Vagina (tissue), 2 donors: ENCODE measurements around the gene CACNA1C. TPM values are rescaled to one million over a fixed set of nuclear protein-coding genes. Genes with fewer than 3 reads are reported as not detected.

Experiments used
- DNase-seq, 2 donors: peaks; one replicate each; pipeline ENCODE4 v3.0.0-alpha.2; 2017; ENCODE audit errors: extremely low spot score in 2 of 2
- H3K27ac ChIP-seq: fragments of 200-600 bp; sonication (generic); one replicate; pipeline ENCODE4 v1.5.1; 2019
- H3K27me3 ChIP-seq: fragments of 200-600 bp; sonication (generic); one replicate; pipeline ENCODE4 v1.5.1; 2019
- H3K36me3 ChIP-seq, 2 donors: fragments of 200-600 bp; sonication (generic); one replicate each; pipeline ENCODE4 v1.5.1; 2017 to 2019
- H3K4me1 ChIP-seq: fragments of 200-600 bp; sonication (generic); one replicate; pipeline ENCODE4 v1.5.1; 2019
- H3K4me3 ChIP-seq, 2 donors: fragments of 200-600 bp; sonication (generic); 1 replicate in 1 of 2; 2 replicates in 1 of 2; pipeline ENCODE4 v1.5.1; 2016 to 2019
- H3K9me3 ChIP-seq: fragments of 200-600 bp; sonication (generic); one replicate; pipeline ENCODE4 v1.5.1; 2019
- POLR2A ChIP-seq, 2 donors: fragments of 450-650 bp; IDR thresholded peaks; one replicate each; pipeline ENCODE4 v1.6.1; 2017; ENCODE audit warnings: antibody characterized with exemption in 2 of 2, mild to moderate bottlenecking in 2 of 2, moderate library complexity in 2 of 2
- POLR2AphosphoS5 ChIP-seq, 2 donors: sonication (generic); formaldehyde crosslinking; IDR thresholded peaks; one replicate each; pipeline ENCODE4 v1.9.0; 2017; ENCODE audit warnings: antibody characterized with exemption in 2 of 2, mild to moderate bottlenecking in 2 of 2, low read depth in 1 of 2; ENCODE audit not compliant: insufficient read depth in 1 of 2
- intact Hi-C: fragments of 100-400 bp; cut with DNase I; formaldehyde crosslinking; loops from one replicate; pipeline ENCODE4 v1.15.1; 2023
- total RNA-seq: library from RNA; depleted of rRNA; stranded (reverse); fragments of >200 nt; gene quantifications from one replicate; pipeline ENCODE4 v1.2.3, GENCODE V29; 2016
- TF ChIP-seq, protein P1 (sequence below), 3 experiments: fragments of 450-650 bp in 2 of 3; fragments of 200-600 bp in 1 of 3; sonication (generic) in 1 of 3; IDR thresholded peaks; one replicate each; pipeline ENCODE4 v1.5.1; 2017 to 2019; ENCODE audit warnings: antibody characterized with exemption in 3 of 3, mild to moderate bottlenecking in 2 of 3, moderate library complexity in 2 of 3

CACNA1C gene
- total RNA-seq, 1 donor from 2014 or later: 9.8 TPM

DNA sequence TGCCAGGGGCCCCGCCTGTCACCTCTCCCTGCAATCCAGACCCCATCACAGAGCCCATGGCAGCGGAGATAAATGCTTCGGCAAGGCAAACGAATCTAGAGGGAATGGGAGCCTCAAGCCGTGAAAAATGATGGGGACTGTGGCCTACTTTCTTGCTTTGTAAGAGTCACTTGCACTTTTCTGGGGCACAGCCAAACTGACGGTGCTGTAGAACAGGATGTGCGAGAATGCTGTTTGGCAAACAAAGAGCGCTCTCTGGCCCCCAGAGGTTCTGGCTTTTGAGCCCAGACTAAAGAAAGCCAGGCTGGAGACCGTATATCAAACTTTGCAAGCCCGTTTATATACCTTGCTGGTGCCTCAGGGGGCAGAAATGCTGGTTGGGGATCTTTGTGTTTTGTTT lies 108.7 kb downstream of the CACNA1C start:
- Histone ChIP-seq H3K4me1 (peaks cover 29% of the 10 kb centered on the region), H3K4me3 (no peak overlapping the region), H3K36me3 (no peaks in the 10 kb centered on the region), H3K27ac (peak overlapping the region; percentile 51), H3K27me3 (no peaks in the 10 kb centered on the region), H3K9me3 (no peaks in the 10 kb centered on the region)
- intact Hi-C loops: loop anchor here (10.0 kb wide), 2 partner anchors 103 to 107 kb away; partner anchors contain the start of gene CACNA1C
- DNase-seq: no peak
- TF ChIP-seq POLR2AphosphoS5 (IDR thresholded peaks at IDR 0.05; ENCODE audit: insufficient read depth in 1 of 2, low read depth in 1 of 2) (no peak), POLR2A (IDR thresholded peaks at IDR 0.05) (no peak)
- TF ChIP-seq, protein P1, sequence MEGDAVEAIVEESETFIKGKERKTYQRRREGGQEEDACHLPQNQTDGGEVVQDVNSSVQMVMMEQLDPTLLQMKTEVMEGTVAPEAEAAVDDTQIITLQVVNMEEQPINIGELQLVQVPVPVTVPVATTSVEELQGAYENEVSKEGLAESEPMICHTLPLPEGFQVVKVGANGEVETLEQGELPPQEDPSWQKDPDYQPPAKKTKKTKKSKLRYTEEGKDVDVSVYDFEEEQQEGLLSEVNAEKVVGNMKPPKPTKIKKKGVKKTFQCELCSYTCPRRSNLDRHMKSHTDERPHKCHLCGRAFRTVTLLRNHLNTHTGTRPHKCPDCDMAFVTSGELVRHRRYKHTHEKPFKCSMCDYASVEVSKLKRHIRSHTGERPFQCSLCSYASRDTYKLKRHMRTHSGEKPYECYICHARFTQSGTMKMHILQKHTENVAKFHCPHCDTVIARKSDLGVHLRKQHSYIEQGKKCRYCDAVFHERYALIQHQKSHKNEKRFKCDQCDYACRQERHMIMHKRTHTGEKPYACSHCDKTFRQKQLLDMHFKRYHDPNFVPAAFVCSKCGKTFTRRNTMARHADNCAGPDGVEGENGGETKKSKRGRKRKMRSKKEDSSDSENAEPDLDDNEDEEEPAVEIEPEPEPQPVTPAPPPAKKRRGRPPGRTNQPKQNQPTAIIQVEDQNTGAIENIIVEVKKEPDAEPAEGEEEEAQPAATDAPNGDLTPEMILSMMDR (IDR thresholded peaks at IDR 0.05): no peak

DNA sequence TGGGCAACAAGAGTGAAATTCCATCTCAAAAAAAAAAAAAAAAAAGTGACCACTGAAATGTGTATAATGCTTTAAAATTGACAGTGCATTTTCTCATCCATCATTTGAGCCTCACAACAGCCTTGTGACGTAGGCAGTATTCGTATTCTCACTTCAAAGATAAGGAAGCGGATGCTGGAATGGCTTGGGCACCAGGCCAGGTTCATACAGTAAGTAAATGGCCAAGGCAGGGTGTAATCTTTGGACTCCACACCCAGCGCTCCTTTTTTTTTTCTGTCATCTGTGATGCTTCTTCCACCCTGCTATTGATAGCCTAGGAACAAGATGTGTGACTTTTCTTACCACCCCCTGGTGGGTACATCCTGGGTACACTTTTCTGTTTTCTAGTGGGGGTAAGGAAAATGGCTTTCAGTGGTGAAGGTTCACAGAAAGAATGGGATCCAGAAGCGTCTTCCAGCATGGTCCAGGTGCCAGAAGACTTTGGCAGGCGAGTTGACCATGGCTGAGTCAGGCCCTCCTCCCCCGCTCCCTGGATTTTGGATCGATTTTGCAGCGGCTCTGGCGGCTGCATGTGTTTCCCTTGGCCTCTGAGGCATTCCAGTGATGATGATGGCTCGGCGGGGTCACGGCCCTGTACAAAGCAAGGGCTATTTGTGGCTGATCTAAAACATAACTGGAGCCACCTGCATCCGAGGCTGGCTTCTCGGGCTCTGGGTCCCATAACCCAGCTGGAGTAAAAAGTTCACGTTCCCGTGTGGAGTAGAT lies 110.6 kb downstream of the CACNA1C start:
- peaks cover 29% of the 10 kb centered on the region for H3K4me1 ChIP-seq
- H3K4me3 ChIP-seq: no peak overlapping the region
- H3K27me3 ChIP-seq: no peaks in the 10 kb centered on the region
- peak overlapping the region; percentile 60 for H3K27ac ChIP-seq
- intact Hi-C loops: loop anchor here (10.0 kb wide), 2 partner anchors 101 to 109 kb away; partner anchors contain the start of gene CACNA1C
- peak in 1 of 2 donors; percentile 93 for DNase-seq
- TF ChIP-seq, protein P1 (IDR thresholded peaks at IDR 0.05): no peak
- peak; percentile 36 to 80 for TF ChIP-seq POLR2AphosphoS5 (IDR thresholded peaks at IDR 0.05; ENCODE audit: insufficient read depth in 1 of 2, low read depth in 1 of 2)
- TF ChIP-seq POLR2A (IDR thresholded peaks at IDR 0.05): no peak
- no peaks in the 10 kb centered on the region for H3K9me3 ChIP-seq
- H3K36me3 ChIP-seq: no peaks in the 10 kb centered on the region

DNA sequence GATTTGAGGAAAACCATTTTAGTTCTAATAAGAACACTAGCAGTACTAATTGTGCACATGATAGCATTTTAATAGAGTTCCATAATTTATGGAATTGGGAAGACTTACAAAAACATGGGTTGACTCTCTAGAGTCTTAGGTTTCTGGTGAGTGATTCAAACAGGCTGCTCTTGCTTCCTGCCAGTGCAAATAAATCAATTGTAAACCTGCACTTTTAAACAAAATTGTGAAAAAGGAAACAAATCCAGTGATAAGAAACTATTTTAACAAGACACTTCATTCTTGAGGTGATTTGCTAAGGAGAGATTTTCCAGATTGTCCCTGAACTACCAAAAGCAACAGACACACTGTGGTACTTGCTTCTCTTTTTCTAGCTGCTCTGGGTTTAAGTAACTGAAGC lies 112.2 kb downstream of the CACNA1C start:
- no peaks in the 10 kb centered on the region for H3K36me3 ChIP-seq
- DNase-seq: no peak
- TF ChIP-seq POLR2A (IDR thresholded peaks at IDR 0.05): no peak
- TF ChIP-seq, protein P1 (IDR thresholded peaks at IDR 0.05): no peak
- peak; percentile 23 to 57 for TF ChIP-seq POLR2AphosphoS5 (IDR thresholded peaks at IDR 0.05; ENCODE audit: insufficient read depth in 1 of 2, low read depth in 1 of 2)
- H3K9me3 ChIP-seq: no peaks in the 10 kb centered on the region
- peak overlapping the region; percentile 60 for H3K27ac ChIP-seq
- intact Hi-C loops: loop anchor here (10.0 kb wide), 2 partner anchors 100 to 110 kb away; partner anchors contain the start of gene CACNA1C
- peaks cover 36% of the 10 kb centered on the region for H3K4me1 ChIP-seq
- H3K4me3 ChIP-seq: no peak overlapping the region
- H3K27me3 ChIP-seq: no peaks in the 10 kb centered on the region

DNA sequence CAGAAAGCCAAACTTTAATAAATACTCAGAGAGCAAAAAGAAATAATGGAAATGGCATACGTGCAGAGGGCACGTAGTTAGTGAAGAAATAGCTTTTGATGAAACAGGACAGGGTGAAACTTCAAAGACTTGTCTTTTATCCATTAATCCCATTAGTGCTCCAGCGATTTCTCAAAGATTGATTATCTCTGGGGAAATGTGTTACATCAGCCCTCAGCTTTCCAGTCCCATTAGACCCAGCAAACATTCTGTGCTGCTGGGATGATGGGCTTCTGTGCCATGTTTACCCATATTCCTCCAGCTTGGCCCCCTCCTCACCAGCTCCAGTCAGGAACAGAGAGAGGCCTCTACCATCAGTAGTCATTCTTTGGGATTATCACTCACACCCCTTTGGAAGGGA lies 113.1 kb downstream of the CACNA1C start:
- TF ChIP-seq, protein P1 (IDR thresholded peaks at IDR 0.05): no peak
- no peak for TF ChIP-seq POLR2A (IDR thresholded peaks at IDR 0.05)
- no peak for TF ChIP-seq POLR2AphosphoS5 (IDR thresholded peaks at IDR 0.05; ENCODE audit: insufficient read depth in 1 of 2, low read depth in 1 of 2)
- H3K27ac ChIP-seq: no peak overlapping the region
- H3K4me1 ChIP-seq: peaks cover 45% of the 10 kb centered on the region
- no peak for DNase-seq
- intact Hi-C loops: loop anchor here (10.0 kb wide), 2 partner anchors 99 to 111 kb away; partner anchors contain the start of gene CACNA1C
- H3K27me3 ChIP-seq: no peaks in the 10 kb centered on the region
- no peaks in the 10 kb centered on the region for H3K9me3 ChIP-seq
- no peak overlapping the region for H3K4me3 ChIP-seq
- H3K36me3 ChIP-seq: no peaks in the 10 kb centered on the region

DNA sequence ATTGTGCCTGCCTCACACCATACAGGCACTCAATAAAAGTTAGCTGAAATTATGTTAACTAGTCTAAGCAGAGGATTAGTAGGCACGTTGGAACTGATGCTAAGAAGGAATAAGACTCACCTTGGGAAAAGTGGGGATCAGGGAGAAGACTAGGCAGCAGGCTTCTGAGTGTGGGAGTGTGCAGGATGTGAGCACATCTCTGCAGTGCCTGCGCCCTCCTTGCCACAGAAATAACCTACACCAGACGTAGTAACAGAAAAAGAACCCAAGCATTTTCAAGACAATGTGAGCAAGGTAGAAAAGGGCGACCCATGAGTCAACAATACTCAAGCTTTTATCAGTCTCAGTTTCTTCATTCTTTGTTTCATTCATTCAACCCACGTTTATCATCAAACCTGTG lies 113.9 kb downstream of the CACNA1C start:
- Histone ChIP-seq H3K9me3 (no peaks in the 10 kb centered on the region), H3K4me1 (peaks cover 39% of the 10 kb centered on the region), H3K27ac (no peak overlapping the region), H3K27me3 (no peaks in the 10 kb centered on the region), H3K4me3 (no peak overlapping the region), H3K36me3 (no peaks in the 10 kb centered on the region)
- TF ChIP-seq POLR2A (IDR thresholded peaks at IDR 0.05): no peak
- TF ChIP-seq, protein P1 (IDR thresholded peaks at IDR 0.05): no peak
- no peak for DNase-seq
- intact Hi-C loops: loop anchor here (10.0 kb wide), 2 partner anchors 98 to 112 kb away; partner anchors contain the start of gene CACNA1C
